K562 (cell line): ENCODE measurements around the gene NBR1. TPM values are rescaled to one million over a fixed set of nuclear protein-coding genes. Genes with fewer than 3 reads are reported as not detected.

Source experiments
- CBX1 ChIP-seq: sonication (generic); IDR thresholded peaks from 2 replicates; pipeline ENCODE4 v1.6.1; 2016; ENCODE audit warnings: antibody characterized with exemption, low read depth, mild to moderate bottlenecking
- DMBX1 ChIP-seq: fragments of 250-450 bp; sonication (Bioruptor Pico); IDR thresholded peaks from 2 replicates; pipeline ENCODE4 v1.8.0; 2022; ENCODE audit warnings: inconsistent platforms, mild to moderate bottlenecking, moderate library complexity, borderline replicate concordance
- E2F8 ChIP-seq: fragments of 450-650 bp; IDR thresholded peaks from 2 replicates; pipeline ENCODE4 v1.7.1; 2018; ENCODE audit warnings: mild to moderate bottlenecking, low read depth; ENCODE audit not compliant: partially characterized antibody
- GABPA ChIP-seq: fragments of 200-800 bp; sonication (Bioruptor generic); conservative IDR thresholded peaks from 2 replicates; pipeline ENCODE4 v1.6.1; 2016; ENCODE audit warnings: low read depth, missing genetic modification characterization, missing compliant biosample characterization
- MEF2D ChIP-seq: conservative IDR thresholded peaks from 2 replicates; pipeline ENCODE4 v1.6.1; 2016; ENCODE audit warnings: low read depth, missing genetic modification characterization, missing compliant biosample characterization
- NFIX ChIP-seq: fragments of 250-450 bp; sonication (Bioruptor Pico); IDR thresholded peaks from 2 replicates; pipeline ENCODE4 v1.4.0; 2020; ENCODE audit warnings: low read depth, mild to moderate bottlenecking, moderate library complexity
- RBM15 ChIP-seq: fragments of 200-400 bp; formaldehyde crosslinking; IDR thresholded peaks from 2 replicates; pipeline ENCODE4 v1.6.1; 2018; ENCODE audit warnings: mild to moderate bottlenecking, low read length, moderate library complexity; ENCODE audit not compliant: insufficient read depth
- RBM22 ChIP-seq: fragments of 200-400 bp; formaldehyde crosslinking; IDR thresholded peaks from 2 replicates; pipeline ENCODE4 v1.6.1; 2018; ENCODE audit warnings: low read length, low read depth; ENCODE audit not compliant: poor library complexity, severe bottlenecking
- SETDB1 ChIP-seq: IDR thresholded peaks from one replicate; pipeline ENCODE4 v1.6.1; 2012; ENCODE audit warnings: low read length, control low read depth, inconsistent platforms
- SMAD3 ChIP-seq: fragments of 450-650 bp; formaldehyde crosslinking; conservative IDR thresholded peaks from 2 replicates; pipeline ENCODE4 v1.4.0; 2020; ENCODE audit warnings: mild to moderate bottlenecking
- TCF3 ChIP-seq: sonication (generic); formaldehyde crosslinking; IDR thresholded peaks from 2 replicates; pipeline ENCODE4 v1.4.0; 2020; ENCODE audit warnings: mild to moderate bottlenecking, missing genetic modification reagents
- TFAP4 ChIP-seq: sonication (generic); formaldehyde crosslinking; IDR thresholded peaks from 2 replicates; pipeline ENCODE4 v1.8.0; 2022; ENCODE audit warnings: missing genetic modification reagents, mild to moderate bottlenecking, moderate library complexity, borderline replicate concordance
- WHSC1 ChIP-seq: IDR thresholded peaks from one replicate; pipeline ENCODE4 v1.6.1; 2012; ENCODE audit warnings: low read length, control low read depth, inconsistent platforms
- ZNF217 ChIP-seq: sonication (generic); formaldehyde crosslinking; IDR thresholded peaks from 2 replicates; pipeline ENCODE4 v1.8.0; 2022; ENCODE audit warnings: mild to moderate bottlenecking, missing genetic modification reagents
- ZNF232 ChIP-seq: sonication (generic); formaldehyde crosslinking; IDR thresholded peaks from 2 replicates; pipeline ENCODE4 v1.8.0; 2022; ENCODE audit warnings: mild to moderate bottlenecking, missing genetic modification reagents
- ZNF282 ChIP-seq: sonication (generic); formaldehyde crosslinking; IDR thresholded peaks from 2 replicates; pipeline ENCODE4 v1.8.1; 2023; ENCODE audit warnings: missing genetic modification reagents
- polyA plus RNA-seq, 8 experiments: library from polyadenylated mRNA; depleted of rRNA in 4 of 8; stranded (reverse) in 5 of 8; unstranded in 3 of 8; fragments of >200 nt; fragmentation: Nextera tagmentation in 2 of 8; fragmentation: Illumina TruSeq in 1 of 8; extraction: Ambion mirVana in 2 of 8; extraction: Trizol in 1 of 8; gene quantifications; 2 replicates each; pipeline versions ENCODE4 v1.2.1 to v1.2.3, GENCODE V29; 2011 to 2014; ENCODE audit warnings: inconsistent platforms in 1 of 8, missing spikeins in 1 of 8
- total RNA-seq, 7 experiments: library from RNA; depleted of rRNA in 6 of 7; stranded (reverse); fragments of >200 nt in 6 of 7; fragmentation: Illumina TruSeq in 2 of 7; extraction: Trizol in 2 of 7; gene quantifications; 2 replicates each; pipeline versions ENCODE4 v1.2.1 to v1.2.3, GENCODE V29; 2011 to 2021; ENCODE audit warnings: low replicate concordance in 1 of 7
- TF ChIP-seq, protein P1 (sequence below): fragments of 450-650 bp; IDR thresholded peaks from 2 replicates; pipeline ENCODE4 v1.6.1; 2016; ENCODE audit warnings: borderline replicate concordance
- TF ChIP-seq, protein P2 (sequence below): fragments of 250-450 bp; sonication (Bioruptor Pico); IDR thresholded peaks from 2 replicates; pipeline ENCODE4 v1.8.0; 2022; ENCODE audit warnings: inconsistent platforms, mild to moderate bottlenecking, moderate library complexity, borderline replicate concordance

Gene NBR1
- total and polyA plus RNA-seq, 9 of the 15 experiments (the other 6 are each of a cell fraction or from before 2014, with no cell fraction given), result 4.2 to 70.1 (median 39.9) TPM

GRCh38 chr17:43169561-43170139, 1.4 kb upstream of the NBR1 start (continued):
- TF ChIP-seq NFIX (CRISPR knock-in tag) (no peak), TCF3 (CRISPR knock-in tag) (no peak), GABPA (no peak), ZNF217 (no peak), RBM15 (no peak), ZNF282 (CRISPR knock-in tag) (no peak), RBM22 (no peak), WHSC1 (no peak), CBX1 (no peak), ZNF232 (no peak), MEF2D (tag) (no peak), TFAP4 (CRISPR knock-in tag) (0 out of 2 replicates have a peak, but pooled peaks have one; percentile 6), DMBX1 (CRISPR knock-in tag) (no peak), SETDB1 (no peak), SMAD3 (CRISPR knock-in tag) (no peak), E2F8 (no peak)
- TF ChIP-seq, protein P1, sequence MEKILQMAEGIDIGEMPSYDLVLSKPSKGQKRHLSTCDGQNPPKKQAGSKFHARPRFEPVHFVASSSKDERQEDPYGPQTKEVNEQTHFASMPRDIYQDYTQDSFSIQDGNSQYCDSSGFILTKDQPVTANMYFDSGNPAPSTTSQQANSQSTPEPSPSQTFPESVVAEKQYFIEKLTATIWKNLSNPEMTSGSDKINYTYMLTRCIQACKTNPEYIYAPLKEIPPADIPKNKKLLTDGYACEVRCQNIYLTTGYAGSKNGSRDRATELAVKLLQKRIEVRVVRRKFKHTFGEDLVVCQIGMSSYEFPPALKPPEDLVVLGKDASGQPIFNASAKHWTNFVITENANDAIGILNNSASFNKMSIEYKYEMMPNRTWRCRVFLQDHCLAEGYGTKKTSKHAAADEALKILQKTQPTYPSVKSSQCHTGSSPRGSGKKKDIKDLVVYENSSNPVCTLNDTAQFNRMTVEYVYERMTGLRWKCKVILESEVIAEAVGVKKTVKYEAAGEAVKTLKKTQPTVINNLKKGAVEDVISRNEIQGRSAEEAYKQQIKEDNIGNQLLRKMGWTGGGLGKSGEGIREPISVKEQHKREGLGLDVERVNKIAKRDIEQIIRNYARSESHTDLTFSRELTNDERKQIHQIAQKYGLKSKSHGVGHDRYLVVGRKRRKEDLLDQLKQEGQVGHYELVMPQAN, result no peak; the same call in 1 of the 2 replicates
- TF ChIP-seq, protein P2, sequence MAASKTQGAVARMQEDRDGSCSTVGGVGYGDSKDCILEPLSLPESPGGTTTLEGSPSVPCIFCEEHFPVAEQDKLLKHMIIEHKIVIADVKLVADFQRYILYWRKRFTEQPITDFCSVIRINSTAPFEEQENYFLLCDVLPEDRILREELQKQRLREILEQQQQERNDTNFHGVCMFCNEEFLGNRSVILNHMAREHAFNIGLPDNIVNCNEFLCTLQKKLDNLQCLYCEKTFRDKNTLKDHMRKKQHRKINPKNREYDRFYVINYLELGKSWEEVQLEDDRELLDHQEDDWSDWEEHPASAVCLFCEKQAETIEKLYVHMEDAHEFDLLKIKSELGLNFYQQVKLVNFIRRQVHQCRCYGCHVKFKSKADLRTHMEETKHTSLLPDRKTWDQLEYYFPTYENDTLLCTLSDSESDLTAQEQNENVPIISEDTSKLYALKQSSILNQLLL (CRISPR knock-in tag), result no peak
